ENCODE measurements around the gene ADARB2.
"Not testable (repeated sequence)": the region's sequence is repeated elsewhere in the genome, so short reads cannot be mapped to it uniquely, and the experiment has no call there.

The ADARB2 gene

DNA sequence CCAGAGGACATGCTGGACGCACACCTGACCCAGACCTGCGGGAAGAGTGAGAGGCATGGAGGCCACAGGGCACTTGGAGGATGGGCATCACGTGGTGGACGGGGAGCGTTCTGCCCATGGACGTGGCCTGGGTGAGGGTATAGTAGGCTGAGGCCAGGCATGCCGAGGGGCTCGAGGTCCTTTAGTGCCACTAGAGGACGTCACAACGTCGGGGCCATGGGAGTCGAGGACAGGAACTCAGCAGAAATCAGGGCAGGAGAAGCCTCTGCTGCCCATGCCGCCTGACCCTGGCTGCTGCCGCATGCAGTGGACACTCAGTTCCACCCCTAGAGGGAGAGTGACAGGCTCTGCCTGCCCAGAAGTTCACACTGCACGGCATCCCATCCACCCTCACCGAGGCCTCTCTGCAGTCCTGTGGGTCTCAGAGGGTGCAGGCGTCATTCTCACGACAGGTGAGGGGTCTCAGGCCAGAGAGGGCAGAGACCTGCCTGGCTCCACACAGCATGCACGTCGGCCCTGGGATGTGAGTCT, 198.7 kb downstream of the ADARB2 start:
- no peak for DNase-seq

DNA sequence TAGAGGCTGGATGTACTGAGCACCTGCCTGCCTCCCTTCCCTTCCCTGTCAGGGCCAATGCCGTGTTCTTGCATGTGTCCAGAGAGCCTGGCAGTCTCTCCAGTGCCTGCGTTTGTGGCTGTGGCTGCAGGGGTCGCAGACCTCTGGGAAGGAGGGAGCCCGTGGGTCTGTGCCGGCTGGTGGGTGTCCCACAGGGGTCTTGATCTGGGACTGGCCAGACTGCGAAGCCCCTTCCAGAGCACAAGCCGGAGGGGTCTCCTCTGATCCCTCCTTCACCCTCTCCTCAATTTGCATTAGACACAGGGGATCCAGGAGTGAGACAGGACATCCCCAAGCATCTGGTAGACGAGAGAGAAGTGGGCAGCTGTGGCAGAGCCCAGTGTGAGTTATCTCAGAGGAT, 199.2 kb downstream of the ADARB2 start:
- DNase-seq = no peak

GRCh38 chr10:1537449-1537848, 199.9 kb downstream of the ADARB2 start:
- DNase-seq = not testable (repeated sequence)

DNA sequence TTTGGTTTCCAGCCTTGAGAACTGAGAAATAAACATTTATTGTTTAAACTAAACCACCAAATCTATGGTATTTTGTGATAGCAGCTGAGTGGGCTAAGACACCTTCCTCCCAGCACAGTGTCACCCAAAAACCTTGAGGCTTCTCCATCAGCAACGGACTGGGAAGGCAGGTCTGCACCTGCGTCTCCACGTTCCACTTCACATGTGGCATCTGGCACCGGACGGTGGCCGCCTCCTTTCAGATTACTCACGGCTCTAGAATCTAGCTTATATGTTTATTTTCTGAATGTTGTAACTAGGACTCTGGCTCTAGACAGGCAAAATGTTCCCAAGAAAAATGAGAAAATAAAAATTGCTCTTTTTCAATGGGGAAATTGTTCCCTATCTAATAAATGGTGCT, 201.0 kb downstream of the ADARB2 start:
- DNase-seq = no peak

GRCh38 chr10:1535301-1535965, 201.9 kb downstream of the ADARB2 start:
- no peak for DNase-seq

DNA sequence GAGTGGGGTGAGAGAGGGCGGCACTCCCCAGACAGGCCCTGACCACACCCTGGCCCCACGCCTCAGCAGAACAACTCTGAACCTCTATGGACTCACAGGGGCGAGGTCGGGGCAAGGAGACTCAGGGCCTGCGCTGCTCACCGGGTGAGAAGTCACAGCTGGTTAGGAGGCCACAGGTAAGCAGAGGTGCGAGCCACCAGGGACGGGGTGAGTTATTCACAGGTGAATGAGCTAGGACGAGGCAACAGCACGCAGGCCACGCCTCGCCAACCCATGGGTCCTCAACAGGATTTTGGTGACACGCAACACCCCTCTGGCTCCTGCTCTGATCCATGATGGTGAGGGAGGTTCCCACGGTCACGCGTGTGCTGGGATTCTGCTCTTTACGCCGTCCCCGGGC, 202.5 kb downstream of the ADARB2 start:
- DNase-seq = no peak

DNA sequence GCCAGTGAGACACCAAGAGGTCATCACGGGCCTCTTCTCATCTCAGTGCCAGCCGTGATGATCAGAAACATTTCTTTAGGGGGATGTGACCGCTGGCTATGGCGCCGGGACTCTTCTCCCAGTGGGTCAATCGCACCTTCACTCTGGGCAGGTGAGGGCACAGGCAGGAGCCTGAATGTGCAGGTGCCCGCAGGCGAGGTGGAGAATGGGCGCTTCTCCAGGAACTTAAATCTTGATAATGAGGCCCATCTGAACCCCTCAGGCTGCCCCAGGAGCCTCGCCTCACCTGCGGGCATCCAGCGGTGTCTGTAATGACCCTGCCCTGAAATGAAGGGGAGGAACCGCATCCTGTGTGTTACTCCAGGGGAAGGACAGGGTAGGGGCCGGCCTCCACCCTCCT, 204.7 kb downstream of the ADARB2 start:
- no peak for DNase-seq

DNA sequence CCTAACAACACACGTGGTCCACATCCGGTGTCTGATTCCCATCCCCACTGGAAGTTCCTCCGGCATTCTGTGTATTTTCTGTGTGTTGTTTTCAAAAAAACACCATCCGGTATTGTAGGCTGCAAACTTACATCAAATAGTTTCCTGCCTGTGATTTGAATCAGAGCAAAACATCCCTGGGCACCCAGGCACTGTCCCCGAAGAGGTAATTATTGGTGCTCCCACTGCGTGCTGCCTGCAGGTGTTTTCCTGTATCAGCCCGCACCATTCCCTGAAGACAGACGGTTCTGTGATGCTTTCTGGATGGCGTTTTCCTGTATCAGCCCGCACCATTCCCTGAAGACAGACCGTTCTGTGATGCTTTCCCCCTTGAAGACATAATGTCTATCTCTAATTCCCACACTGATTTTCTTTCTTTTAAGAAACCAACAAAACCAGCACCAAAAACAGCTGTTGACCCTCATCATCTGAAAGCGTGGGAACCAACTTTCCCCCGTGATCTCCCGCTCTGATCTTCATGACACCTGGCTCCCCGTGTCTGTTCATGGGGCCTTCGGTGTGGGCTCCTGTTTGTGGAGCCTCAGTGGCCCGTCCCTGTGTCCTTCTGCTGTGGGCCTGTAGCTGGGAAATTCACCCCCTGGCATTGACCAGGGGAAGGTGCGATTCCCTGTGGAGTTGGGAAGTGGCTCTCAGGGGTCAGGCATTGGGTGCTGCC, 205.3 kb downstream of the ADARB2 start:
- no peak for DNase-seq

GRCh38 chr10:1530871-1531517, 206.3 kb downstream of the ADARB2 start:
- no peak for DNase-seq

GRCh38 chr10:1529806-1530413, 207.4 kb downstream of the ADARB2 start:
- no peak for DNase-seq

- no peak for DNase-seq
These were observed 209.4 kb downstream of the ADARB2 start for GRCh38 chr10:1527951-1528350.

DNA sequence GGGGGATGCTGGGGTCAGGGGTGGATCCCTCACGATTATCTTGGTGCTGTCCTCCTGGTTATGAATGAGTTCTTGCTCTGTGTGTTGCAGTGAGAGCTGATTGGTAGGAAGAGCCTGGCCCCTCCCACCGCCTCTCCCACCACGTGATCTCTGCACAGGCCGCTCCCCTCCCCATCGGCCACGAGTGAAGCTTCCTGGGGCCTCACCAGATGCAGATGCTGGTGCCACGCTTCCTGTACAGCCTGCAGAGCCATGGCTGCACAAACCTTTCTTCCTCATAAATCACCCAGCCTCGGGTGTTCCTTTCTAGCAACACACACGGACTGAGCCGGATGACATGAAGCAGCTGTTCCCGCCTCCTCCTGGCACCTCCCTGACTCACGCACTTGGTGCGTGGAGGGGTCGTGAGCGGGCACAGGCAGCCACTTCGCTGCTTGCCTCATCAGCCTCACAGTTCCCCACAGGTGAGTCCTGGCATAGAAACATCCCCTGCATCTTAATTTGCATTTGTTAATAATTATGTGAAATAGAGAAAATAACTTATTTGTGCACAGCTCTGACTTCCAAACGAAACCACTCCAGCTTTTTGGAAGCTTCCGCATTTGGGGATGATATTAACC, 210.8 kb downstream of the ADARB2 start:
- DNase-seq = no peak

DNA sequence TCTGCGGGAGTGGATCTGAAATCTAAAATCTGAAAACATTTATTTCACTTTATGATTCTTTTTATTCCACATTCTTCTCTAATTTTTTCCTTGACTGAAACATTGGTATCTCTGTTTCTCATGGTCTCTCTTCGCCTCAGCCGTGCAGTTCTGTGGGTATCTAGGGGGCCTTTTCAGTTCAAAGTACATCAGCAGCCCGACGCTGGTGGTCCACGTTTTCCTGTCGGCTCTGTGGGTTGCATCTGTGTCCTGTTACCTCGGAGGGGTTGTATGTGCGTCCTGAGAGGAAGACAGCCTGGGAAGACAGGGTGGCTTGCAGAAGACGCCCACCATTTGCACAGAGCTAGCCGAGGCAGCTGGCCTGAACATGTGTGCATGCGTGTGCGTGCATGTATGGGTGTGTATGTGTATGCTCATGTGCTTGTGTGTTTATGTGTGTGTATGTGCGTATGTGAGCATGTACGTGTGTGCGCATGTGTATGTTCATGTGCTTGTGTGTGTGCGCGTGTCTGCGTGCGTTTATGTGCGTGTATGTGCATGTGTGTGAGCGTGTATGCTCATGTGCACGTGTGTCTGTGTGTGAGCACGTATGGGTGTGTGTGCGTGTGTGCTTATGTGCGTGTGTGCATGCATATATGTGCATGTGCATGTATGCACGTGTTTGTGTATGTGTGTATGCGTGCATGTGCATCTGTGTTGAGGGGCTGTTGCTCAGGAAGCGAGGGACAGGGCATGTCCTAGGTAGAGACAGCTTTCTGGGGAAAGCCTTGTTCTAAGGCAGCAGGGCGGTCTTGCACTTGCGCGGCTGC, 211.8 kb downstream of the ADARB2 start:
- no peak for DNase-seq

DNA sequence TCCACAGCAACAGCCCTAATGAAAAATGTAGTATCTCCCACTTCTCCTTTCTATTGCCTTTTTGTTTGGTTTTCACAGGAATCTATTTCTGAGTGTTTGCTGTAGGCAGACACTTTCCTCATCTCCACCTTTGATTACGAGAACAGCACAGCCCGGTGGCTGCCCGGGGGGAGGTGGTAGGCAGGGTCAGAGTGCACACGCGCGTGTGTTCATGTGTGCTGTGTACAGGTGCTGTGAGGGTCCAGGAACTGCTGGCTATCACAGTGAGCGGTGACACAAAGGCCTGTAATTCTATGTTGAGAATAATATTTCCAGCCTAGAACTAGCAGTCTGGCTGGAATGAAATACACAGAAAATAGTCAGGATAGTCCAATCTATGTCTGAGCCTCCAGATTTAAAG, 212.8 kb downstream of the ADARB2 start:
- no peak for DNase-seq

DNA sequence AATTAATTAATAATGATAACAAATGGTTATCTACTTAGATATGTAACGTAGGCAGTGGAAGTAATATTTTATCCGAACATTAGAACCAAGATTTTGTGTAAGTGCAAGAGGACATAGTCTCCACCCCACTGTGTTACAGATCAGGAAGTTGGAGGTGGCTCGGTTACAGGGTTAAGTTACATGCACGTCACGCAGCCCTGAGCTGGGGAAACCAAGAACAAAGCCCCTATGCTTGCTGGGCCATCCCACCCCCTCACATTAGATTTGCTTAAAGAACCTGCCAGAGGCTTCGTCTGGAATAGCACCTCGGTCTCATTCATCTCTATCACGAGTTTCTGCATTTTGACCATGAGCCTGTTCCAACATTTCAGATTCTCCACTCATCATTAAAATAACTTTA, 214.1 kb downstream of the ADARB2 start:
- no peak for DNase-seq

- no peak for DNase-seq
These were observed 215.1 kb downstream of the ADARB2 start for GRCh38 chr10:1522237-1522636.

- no peak for DNase-seq
These were observed 215.6 kb downstream of the ADARB2 start for GRCh38 chr10:1521741-1522140.

DNA sequence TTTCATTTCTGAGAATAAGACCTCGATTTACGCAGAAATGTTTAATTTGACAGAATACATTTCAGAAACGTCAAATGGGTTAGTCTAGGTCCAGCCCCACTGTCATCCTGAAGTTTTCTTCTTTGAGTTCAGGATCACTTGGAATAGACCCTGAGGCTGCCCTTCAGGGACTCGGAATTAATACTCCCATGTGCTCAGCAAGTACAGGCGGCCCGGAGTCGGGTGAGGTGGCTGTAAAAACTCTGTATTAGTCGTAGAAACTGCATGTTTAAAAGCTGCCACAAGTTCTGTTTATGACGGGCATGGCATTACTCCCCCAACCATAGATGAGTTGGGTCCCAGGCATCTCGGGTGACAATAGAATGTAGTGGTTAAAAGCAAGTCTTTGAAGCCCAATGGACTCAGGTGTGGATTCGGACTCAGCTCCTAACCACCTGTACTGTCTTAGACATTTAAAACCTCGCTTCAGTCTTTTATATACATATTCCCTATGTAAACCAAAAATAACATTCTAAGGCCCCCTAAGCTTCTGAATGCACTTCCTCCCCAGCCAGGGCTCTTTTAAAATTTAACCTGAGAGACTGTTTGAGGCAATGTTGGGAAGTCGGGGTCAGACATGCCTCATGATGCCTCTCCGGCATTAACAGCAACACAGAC, 216.3 kb downstream of the ADARB2 start:
- no peak for DNase-seq

GRCh38 chr10:1519391-1519790, 217.9 kb downstream of the ADARB2 start:
- no peak for DNase-seq

GRCh38 chr10:1517684-1518083, 219.6 kb downstream of the ADARB2 start:
- no peak for DNase-seq

DNA sequence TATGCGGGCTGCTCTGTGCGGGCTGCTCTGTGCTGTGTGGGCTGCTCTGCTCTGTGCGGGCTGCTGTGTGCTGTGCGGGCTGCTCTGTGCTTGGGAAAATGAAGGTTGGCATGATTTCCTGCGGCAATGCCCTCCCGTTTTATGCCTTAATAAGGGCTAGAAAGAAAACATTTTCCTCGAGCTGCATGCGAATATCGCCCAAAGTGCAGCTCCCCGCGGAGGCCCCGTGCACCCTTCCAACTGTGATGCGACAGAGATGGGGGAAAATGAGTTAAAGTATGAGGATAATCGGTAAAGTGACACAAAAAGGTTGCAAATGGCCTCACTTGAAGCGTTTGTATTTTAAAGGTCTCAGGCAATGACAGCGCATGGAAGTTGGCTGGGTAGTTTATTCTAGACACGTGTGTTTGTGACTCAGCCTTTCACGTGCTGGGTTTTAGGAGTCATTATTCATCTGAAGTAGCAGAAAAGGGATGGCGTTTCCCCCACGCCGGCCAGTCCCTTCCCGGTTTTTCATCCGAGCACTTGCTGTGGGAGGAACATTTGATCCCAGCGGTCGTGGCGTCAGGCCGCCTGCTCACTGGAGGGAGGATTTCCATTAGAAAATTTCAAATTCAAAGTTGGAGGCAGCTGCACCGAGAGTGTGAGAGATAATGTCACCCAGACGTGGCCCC, 220.7 kb downstream of the ADARB2 start:
- no peak for DNase-seq
